ENCODE data around the gene CCDC186. TPM values are rescaled to one million over a fixed set of nuclear protein-coding genes. Genes with fewer than 3 reads are reported as not detected.

CCDC186 gene
- polyA plus RNA-seq, 1 donor from 2014 or later = 24.2 TPM

DNA sequence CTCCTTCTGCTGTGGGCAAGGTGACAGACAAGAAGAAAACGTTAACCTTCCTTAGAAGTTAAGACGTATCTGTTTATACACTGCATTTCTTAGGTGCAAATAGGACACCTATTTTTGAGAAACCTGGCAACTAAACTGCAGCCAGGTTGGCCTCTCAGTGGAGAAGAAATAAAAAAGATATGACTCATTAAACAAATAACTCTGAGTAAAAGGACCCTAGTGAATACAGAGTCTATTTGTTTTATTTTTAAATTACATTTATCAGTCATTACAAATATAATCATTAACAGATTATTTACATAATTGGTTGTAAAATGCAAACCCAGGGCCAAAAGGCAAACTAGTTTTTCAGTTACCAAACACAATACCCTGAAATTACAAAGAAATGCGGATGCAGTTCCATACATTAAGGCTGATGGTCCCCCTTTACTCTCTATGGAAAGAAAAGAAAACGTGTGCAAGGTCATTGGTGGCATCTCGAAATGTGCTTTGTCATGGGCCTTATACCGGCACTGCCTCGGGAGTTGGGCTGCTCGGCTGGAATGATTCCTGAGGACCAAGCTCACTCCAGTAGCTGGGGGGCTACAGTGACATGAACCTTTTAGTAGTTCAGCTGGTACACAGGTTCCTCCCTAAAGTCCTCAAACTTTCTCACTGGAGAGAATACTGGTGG is 92.0 kb downstream of the CCDC186 start:
- TF ChIP-seq TAF1 (IDR thresholded peaks at IDR 0.05; ENCODE audit: low read depth) (no peak), EP300 (conservative IDR thresholded peaks at IDR 0.05; ENCODE audit: poor library complexity, severe bottlenecking) (no peak), POLR2AphosphoS5 (IDR thresholded peaks at IDR 0.05) (no peak), RAD21 (conservative IDR thresholded peaks at IDR 0.05) (no peak), MXI1 (conservative IDR thresholded peaks at IDR 0.05; ENCODE audit: poor library complexity, severe bottlenecking) (no peak), EZH2 (IDR thresholded peaks at IDR 0.05; ENCODE audit: borderline replicate concordance, insufficient read depth, low read length, poor library complexity, severe bottlenecking) (no peak), SMC3 (conservative IDR thresholded peaks at IDR 0.05; ENCODE audit: poor library complexity) (no peak)
- TF ChIP-seq, protein P1, sequence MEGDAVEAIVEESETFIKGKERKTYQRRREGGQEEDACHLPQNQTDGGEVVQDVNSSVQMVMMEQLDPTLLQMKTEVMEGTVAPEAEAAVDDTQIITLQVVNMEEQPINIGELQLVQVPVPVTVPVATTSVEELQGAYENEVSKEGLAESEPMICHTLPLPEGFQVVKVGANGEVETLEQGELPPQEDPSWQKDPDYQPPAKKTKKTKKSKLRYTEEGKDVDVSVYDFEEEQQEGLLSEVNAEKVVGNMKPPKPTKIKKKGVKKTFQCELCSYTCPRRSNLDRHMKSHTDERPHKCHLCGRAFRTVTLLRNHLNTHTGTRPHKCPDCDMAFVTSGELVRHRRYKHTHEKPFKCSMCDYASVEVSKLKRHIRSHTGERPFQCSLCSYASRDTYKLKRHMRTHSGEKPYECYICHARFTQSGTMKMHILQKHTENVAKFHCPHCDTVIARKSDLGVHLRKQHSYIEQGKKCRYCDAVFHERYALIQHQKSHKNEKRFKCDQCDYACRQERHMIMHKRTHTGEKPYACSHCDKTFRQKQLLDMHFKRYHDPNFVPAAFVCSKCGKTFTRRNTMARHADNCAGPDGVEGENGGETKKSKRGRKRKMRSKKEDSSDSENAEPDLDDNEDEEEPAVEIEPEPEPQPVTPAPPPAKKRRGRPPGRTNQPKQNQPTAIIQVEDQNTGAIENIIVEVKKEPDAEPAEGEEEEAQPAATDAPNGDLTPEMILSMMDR (IDR thresholded peaks at IDR 0.05; ENCODE audit: poor library complexity, severe bottlenecking) = no peak
- TF ChIP-seq, protein P2, sequence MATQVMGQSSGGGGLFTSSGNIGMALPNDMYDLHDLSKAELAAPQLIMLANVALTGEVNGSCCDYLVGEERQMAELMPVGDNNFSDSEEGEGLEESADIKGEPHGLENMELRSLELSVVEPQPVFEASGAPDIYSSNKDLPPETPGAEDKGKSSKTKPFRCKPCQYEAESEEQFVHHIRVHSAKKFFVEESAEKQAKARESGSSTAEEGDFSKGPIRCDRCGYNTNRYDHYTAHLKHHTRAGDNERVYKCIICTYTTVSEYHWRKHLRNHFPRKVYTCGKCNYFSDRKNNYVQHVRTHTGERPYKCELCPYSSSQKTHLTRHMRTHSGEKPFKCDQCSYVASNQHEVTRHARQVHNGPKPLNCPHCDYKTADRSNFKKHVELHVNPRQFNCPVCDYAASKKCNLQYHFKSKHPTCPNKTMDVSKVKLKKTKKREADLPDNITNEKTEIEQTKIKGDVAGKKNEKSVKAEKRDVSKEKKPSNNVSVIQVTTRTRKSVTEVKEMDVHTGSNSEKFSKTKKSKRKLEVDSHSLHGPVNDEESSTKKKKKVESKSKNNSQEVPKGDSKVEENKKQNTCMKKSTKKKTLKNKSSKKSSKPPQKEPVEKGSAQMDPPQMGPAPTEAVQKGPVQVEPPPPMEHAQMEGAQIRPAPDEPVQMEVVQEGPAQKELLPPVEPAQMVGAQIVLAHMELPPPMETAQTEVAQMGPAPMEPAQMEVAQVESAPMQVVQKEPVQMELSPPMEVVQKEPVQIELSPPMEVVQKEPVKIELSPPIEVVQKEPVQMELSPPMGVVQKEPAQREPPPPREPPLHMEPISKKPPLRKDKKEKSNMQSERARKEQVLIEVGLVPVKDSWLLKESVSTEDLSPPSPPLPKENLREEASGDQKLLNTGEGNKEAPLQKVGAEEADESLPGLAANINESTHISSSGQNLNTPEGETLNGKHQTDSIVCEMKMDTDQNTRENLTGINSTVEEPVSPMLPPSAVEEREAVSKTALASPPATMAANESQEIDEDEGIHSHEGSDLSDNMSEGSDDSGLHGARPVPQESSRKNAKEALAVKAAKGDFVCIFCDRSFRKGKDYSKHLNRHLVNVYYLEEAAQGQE (IDR thresholded peaks at IDR 0.05; ENCODE audit: borderline replicate concordance) = no peak
- H3K9me2 ChIP-seq (ENCODE audit: insufficient read depth, low read length) = no peaks in the 10 kb centered on the region
- no peak overlapping the region for H3K4me3 ChIP-seq (ENCODE audit: low read length)
- no peaks in the 10 kb centered on the region for H3K79me2 ChIP-seq (replicated peaks; ENCODE audit: insufficient read depth, low read length)
- no peaks in the 10 kb centered on the region for H3K36me3 ChIP-seq (ENCODE audit: insufficient read depth, low read length)
- H3K4me2 ChIP-seq (ENCODE audit: low read length) = no peak overlapping the region
- H3K27ac ChIP-seq (ENCODE audit: low read length) = no peak overlapping the region
- H3K27me3 ChIP-seq (ENCODE audit: insufficient read depth, low read depth, low read length) = no peaks in the 10 kb centered on the region
- no peaks in the 10 kb centered on the region for H4K20me1 ChIP-seq (ENCODE audit: insufficient read depth)
- H3F3A ChIP-seq (ENCODE audit: insufficient read depth, low read length, poor library complexity, severe bottlenecking) = no peaks in the 10 kb centered on the region
- no peaks in the 10 kb centered on the region for H3K9me3 ChIP-seq (ENCODE audit: low read length)
- no peak overlapping the region for H2AFZ ChIP-seq (ENCODE audit: low read depth, low read length)
- no peak overlapping the region for H3K9ac ChIP-seq (ENCODE audit: low read length)

DNA sequence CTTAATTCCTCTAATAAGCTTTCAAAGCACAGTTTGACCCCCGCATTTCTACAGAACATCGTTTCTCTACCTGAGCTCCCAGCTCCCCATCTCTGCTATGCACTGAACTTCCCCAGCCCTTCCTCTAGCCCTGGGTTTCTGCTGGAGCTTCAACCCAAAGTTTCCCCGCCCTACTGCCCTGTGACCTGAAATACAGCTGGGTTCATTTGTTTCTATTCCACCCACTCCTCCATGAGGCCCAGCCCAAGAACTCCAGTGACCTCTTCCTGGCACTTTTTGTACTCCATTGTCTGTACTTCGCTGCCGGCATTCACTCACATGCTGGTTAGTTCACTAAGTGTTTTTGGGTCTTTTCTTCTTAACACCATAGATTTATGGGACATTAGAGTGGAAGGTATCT is 94.6 kb downstream of the CCDC186 start:
- no peak overlapping the region for H2AFZ ChIP-seq (ENCODE audit: low read depth, low read length)
- TF ChIP-seq, protein P1 (IDR thresholded peaks at IDR 0.05; ENCODE audit: poor library complexity, severe bottlenecking) = no peak
- TF ChIP-seq RAD21 (conservative IDR thresholded peaks at IDR 0.05) = no peak
- TF ChIP-seq, protein P2 (IDR thresholded peaks at IDR 0.05; ENCODE audit: borderline replicate concordance) = no peak
- TF ChIP-seq SMC3 (conservative IDR thresholded peaks at IDR 0.05; ENCODE audit: poor library complexity) = no peak
- no peak for TF ChIP-seq EZH2 (IDR thresholded peaks at IDR 0.05; ENCODE audit: borderline replicate concordance, insufficient read depth, low read length, poor library complexity, severe bottlenecking)
- TF ChIP-seq POLR2AphosphoS5 (IDR thresholded peaks at IDR 0.05) = no peak
- TF ChIP-seq TAF1 (IDR thresholded peaks at IDR 0.05; ENCODE audit: low read depth) = no peak
- TF ChIP-seq EP300 (conservative IDR thresholded peaks at IDR 0.05; ENCODE audit: poor library complexity, severe bottlenecking) = no peak
- no peaks in the 10 kb centered on the region for H3F3A ChIP-seq (ENCODE audit: insufficient read depth, low read length, poor library complexity, severe bottlenecking)
- H3K36me3 ChIP-seq (ENCODE audit: insufficient read depth, low read length) = no peaks in the 10 kb centered on the region
- H3K27me3 ChIP-seq (ENCODE audit: insufficient read depth, low read depth, low read length) = no peaks in the 10 kb centered on the region
- H3K9me3 ChIP-seq (ENCODE audit: low read length) = no peaks in the 10 kb centered on the region
- H3K4me2 ChIP-seq (ENCODE audit: low read length) = no peak overlapping the region
- no peak overlapping the region for H3K27ac ChIP-seq (ENCODE audit: low read length)
- no peaks in the 10 kb centered on the region for H3K79me2 ChIP-seq (replicated peaks; ENCODE audit: insufficient read depth, low read length)
- H3K9me2 ChIP-seq (ENCODE audit: insufficient read depth, low read length) = no peaks in the 10 kb centered on the region
- no peak overlapping the region for H3K4me3 ChIP-seq (ENCODE audit: low read length)
- H4K20me1 ChIP-seq (ENCODE audit: insufficient read depth) = no peaks in the 10 kb centered on the region
- no peak overlapping the region for H3K9ac ChIP-seq (ENCODE audit: low read length)
